NT2/D1 (cell line): ENCODE results near the gene PAK1IP1.
"Not testable (repeated sequence)": the region's sequence is repeated elsewhere in the genome, so short reads cannot be mapped to it uniquely, and the experiment has no call there.

Experiments used
- DNase-seq: peaks from one replicate; pipeline ENCODE4 v3.0.0-alpha.2; 2011; ENCODE audit warnings: low read depth, low spot score
- H3K27me3 ChIP-seq: 2 replicates; pipeline ENCODE4 v1.6.0; 2011; ENCODE audit warnings: mild to moderate bottlenecking; ENCODE audit not compliant: insufficient read length, insufficient read depth
- H3K36me3 ChIP-seq: 2 replicates; pipeline ENCODE4 v1.6.1; 2011; ENCODE audit warnings: mild to moderate bottlenecking, low read length, mixed read lengths; ENCODE audit not compliant: insufficient read depth, insufficient read length
- H3K4me1 ChIP-seq: 2 replicates; pipeline ENCODE4 v1.5.1; 2011; ENCODE audit not compliant: insufficient read depth, insufficient read length
- H3K4me3 ChIP-seq: 2 replicates; pipeline ENCODE4 v1.5.1; 2011; ENCODE audit warnings: low read depth; ENCODE audit not compliant: insufficient read length
- H3K9ac ChIP-seq: 2 replicates; pipeline ENCODE4 v1.6.0; 2011; ENCODE audit warnings: low read depth; ENCODE audit not compliant: insufficient read length
- H3K9me3 ChIP-seq: 2 replicates; pipeline ENCODE4 v1.5.1; 2011; ENCODE audit warnings: mild to moderate bottlenecking, low read length; ENCODE audit not compliant: insufficient read depth
- SUZ12 ChIP-seq: IDR thresholded peaks from 2 replicates; pipeline ENCODE4 v1.6.1; 2011; ENCODE audit not compliant: insufficient read length, insufficient read depth; ENCODE audit errors: extremely low read depth
- YY1 ChIP-seq: IDR thresholded peaks from 2 replicates; pipeline ENCODE4 v1.6.1; 2011; ENCODE audit not compliant: insufficient read length, insufficient read depth
- ZNF274 ChIP-seq: IDR thresholded peaks from 2 replicates; pipeline ENCODE4 v1.6.1; 2011; ENCODE audit warnings: mild to moderate bottlenecking, low read depth, low read length

PAK1IP1 gene

GRCh38 chr6:10733151-10733715, 38.5 kb downstream of the PAK1IP1 start:
- H3K9me3 ChIP-seq: no peaks in the 10 kb centered on the region
- H3K27me3 ChIP-seq: no peaks in the 10 kb centered on the region
- no peak overlapping the region for H3K9ac ChIP-seq
- H3K4me3 ChIP-seq: no peak overlapping the region
- no peaks in the 10 kb centered on the region for H3K4me1 ChIP-seq
- TF ChIP-seq SUZ12 (no peak), YY1 (no peak), ZNF274 (no peak)
- H3K36me3 ChIP-seq: peaks cover 52% of the 10 kb centered on the region
- DNase-seq: no peak

GRCh38 chr6:10733863-10734262, 39.1 kb downstream of the PAK1IP1 start:
- Histone ChIP-seq H3K4me3 (no peak overlapping the region), H3K27me3 (no peaks in the 10 kb centered on the region), H3K9ac (no peak overlapping the region), H3K4me1 (no peaks in the 10 kb centered on the region), H3K36me3 (peaks cover 49% of the 10 kb centered on the region), H3K9me3 (no peaks in the 10 kb centered on the region)
- no peak for TF ChIP-seq SUZ12
- TF ChIP-seq ZNF274: no peak
- TF ChIP-seq YY1: no peak
- DNase-seq: no peak

- Histone ChIP-seq H3K4me1 (no peaks in the 10 kb centered on the region), H3K9me3 (no peaks in the 10 kb centered on the region), H3K9ac (no peak overlapping the region), H3K36me3 (peaks cover 30% of the 10 kb centered on the region), H3K4me3 (no peak overlapping the region), H3K27me3 (no peaks in the 10 kb centered on the region)
- TF ChIP-seq SUZ12: no peak
- TF ChIP-seq YY1: no peak
- TF ChIP-seq ZNF274: no peak
- no peak for DNase-seq
Observed at GRCh38 chr6:10736731-10737130, 42.0 kb downstream of the PAK1IP1 start.

GRCh38 chr6:10740061-10740460, 45.3 kb downstream of the PAK1IP1 start:
- Histone ChIP-seq H3K9ac (no peak overlapping the region), H3K4me3 (no peak overlapping the region), H3K9me3 (no peaks in the 10 kb centered on the region), H3K36me3 (peaks cover 16% of the 10 kb centered on the region), H3K4me1 (no peaks in the 10 kb centered on the region), H3K27me3 (no peaks in the 10 kb centered on the region)
- TF ChIP-seq YY1: no peak
- no peak for TF ChIP-seq ZNF274
- TF ChIP-seq SUZ12: no peak
- DNase-seq: no peak

GRCh38 chr6:10741643-10742042, 46.9 kb downstream of the PAK1IP1 start:
- not testable (repeated sequence) for H3K4me1 ChIP-seq, H3K4me3 ChIP-seq, H3K27me3 ChIP-seq, H3K9me3 ChIP-seq, H3K9ac ChIP-seq, DNase-seq
- H3K36me3 ChIP-seq: peaks cover 16% of the 10 kb centered on the region

- H3K9me3 ChIP-seq: no peaks in the 10 kb centered on the region
- peaks cover 16% of the 10 kb centered on the region for H3K36me3 ChIP-seq
- no peaks in the 10 kb centered on the region for H3K4me1 ChIP-seq
- TF ChIP-seq ZNF274: no peak
- TF ChIP-seq YY1: no peak
- no peak for TF ChIP-seq SUZ12
- H3K9ac ChIP-seq: no peak overlapping the region
- DNase-seq: no peak
- no peak overlapping the region for H3K4me3 ChIP-seq
- H3K27me3 ChIP-seq: no peaks in the 10 kb centered on the region
Observed at GRCh38 chr6:10742251-10742650, 47.5 kb downstream of the PAK1IP1 start.

GRCh38 chr6:10743515-10743914, 48.7 kb downstream of the PAK1IP1 start:
- Histone ChIP-seq H3K9ac (no peak overlapping the region), H3K27me3 (no peaks in the 10 kb centered on the region), H3K9me3 (no peaks in the 10 kb centered on the region), H3K4me3 (no peak overlapping the region), H3K36me3 (peaks cover 12% of the 10 kb centered on the region), H3K4me1 (no peaks in the 10 kb centered on the region)
- TF ChIP-seq SUZ12 (no peak), YY1 (no peak), ZNF274 (no peak)
- DNase-seq: no peak

GRCh38 chr6:10745116-10745515, 50.3 kb downstream of the PAK1IP1 start:
- peaks cover 18% of the 10 kb centered on the region for H3K36me3 ChIP-seq
- no peaks in the 10 kb centered on the region for H3K4me1 ChIP-seq
- TF ChIP-seq SUZ12: no peak
- H3K27me3 ChIP-seq: no peaks in the 10 kb centered on the region
- H3K9ac ChIP-seq: no peak overlapping the region
- no peak for DNase-seq
- H3K9me3 ChIP-seq: no peaks in the 10 kb centered on the region
- no peak overlapping the region for H3K4me3 ChIP-seq
